Left lung (tissue), 14 donors: Measurements from ENCODE around the gene RXFP1. TPM values are rescaled to one million over a fixed set of nuclear protein-coding genes. Genes with fewer than 3 reads are reported as not detected.

Experiments
- ATAC-seq: fragments of 200-7000 bp; cut with Tn5 transposase; one replicate; pipeline ENCODE4 v1.9.1; 2020; ENCODE audit warnings: moderate library complexity
- DNase-seq, 4 donors: peaks; one replicate each; pipeline ENCODE4 v3.0.0-alpha.2; 2013 to 2020
- H3K27ac ChIP-seq, 2 donors: fragments of 200-600 bp; sonication (generic) in 1 of 2; one replicate each; pipeline versions ENCODE4 v1.5.0 to v1.8.0; 2020 to 2021
- H3K27me3 ChIP-seq, 2 donors: fragments of 200-600 bp; sonication (generic) in 1 of 2; one replicate each; pipeline versions ENCODE4 v1.5.0 to v1.8.0; 2020 to 2021
- H3K36me3 ChIP-seq, 2 donors: fragments of 200-600 bp; sonication (generic) in 1 of 2; one replicate each; pipeline versions ENCODE4 v1.5.0 to v1.8.0; 2020 to 2021
- H3K4me1 ChIP-seq, 2 donors: fragments of 200-600 bp; one replicate each; pipeline ENCODE4 v1.8.0; 2021
- H3K4me3 ChIP-seq, 2 donors: fragments of 200-600 bp; sonication (generic) in 1 of 2; one replicate each; pipeline versions ENCODE4 v1.5.0 to v1.8.0; 2020 to 2021; ENCODE audit warnings: mild to moderate bottlenecking in 1 of 2
- H3K9me3 ChIP-seq, 2 donors: fragments of 200-600 bp; sonication (generic) in 1 of 2; one replicate each; pipeline versions ENCODE4 v1.5.0 to v1.8.0; 2020 to 2021
- CTCF ChIP-seq, 2 donors: fragments of 200-600 bp; sonication (generic) in 1 of 2; IDR thresholded peaks; one replicate each; pipeline versions ENCODE4 v1.5.0 to v1.8.0; 2021; ENCODE audit warnings: antibody characterized with exemption in 2 of 2
- intact Hi-C, 2 donors: fragments of 100-400 bp; cut with DNase I; formaldehyde crosslinking; loops; one replicate each; pipeline versions ENCODE4 v1.11.2 to v1.14.2; 2022
- long read RNA-seq, 12 donors: library from polyadenylated mRNA in 2 of 12; unstranded in 2 of 12; transcript quantifications; one replicate each; pipeline ENCODE4 v2.0.0 and lab custom pipeline, GENCODE V29; 2019 to 2026
- polyA plus RNA-seq, 6 donors: library from polyadenylated mRNA; unstranded; fragments of 120-200 nt; gene quantifications; one replicate each; pipeline ENCODE4 v1.2.1, GENCODE V29; 2013; ENCODE audit not compliant: insufficient read length in 6 of 6
- total RNA-seq, 2 donors: library from RNA; stranded (reverse); fragmentation: NEBNext Ultra II Directional; extraction: Animal tissue kit (Norgen Biotek cat#: 25700); gene quantifications; one replicate each; pipeline ENCODE4 v1.2.1, GENCODE V29; 2021
- donor health status: DM: no; HTN: yes; CAD: no.
- donor health status: DM: no; HTN: no; CAD: no.

Gene RXFP1
- total RNA-seq, result 1 to 10 TPM; 2.7 to 4.3 TPM
- polyA plus RNA-seq, result 10 to 100 TPM in 1 of 6 donors, 1 to 10 TPM in 5; 6.2 to 10.2 (median 8.1) TPM
- long read RNA-seq, donor 1, partial matches to known transcripts, result 0 of 1 reads
- long read RNA-seq, donor 1, other reads (novel, unspliced or antisense), result 0 of 1 reads
- long read RNA-seq, donor 2, result 0 reads
- long read RNA-seq, donor 3, result 0 reads
- long read RNA-seq, donor 4, result 0 reads
- long read RNA-seq, donor 5, partial matches to known transcripts, result 0 of 2 reads
- long read RNA-seq, donor 5, other reads (novel, unspliced or antisense), result 0 of 2 reads
- long read RNA-seq, donor 6, partial matches to known transcripts, result 0 of 2 reads
- long read RNA-seq, donor 6, other reads (novel, unspliced or antisense), result 0 of 2 reads
- long read RNA-seq, donor 7, result 0 reads
- long read RNA-seq, donor 8, result 0 reads
- long read RNA-seq, donor 9, result 0 reads
- long read RNA-seq, donor 10, partial matches to known transcripts, result 0 of 1 reads
- long read RNA-seq, donor 10, other reads (novel, unspliced or antisense), result 1 of 1 reads
- long read RNA-seq, donor 11, result 0 reads
- long read RNA-seq, donor 12, partial matches to known transcripts, result 51 of 52 reads
- long read RNA-seq, donor 12, other reads (novel, unspliced or antisense), result 0 of 52 reads

GRCh38 chr4:158521484-158522088 lies at the start of gene RXFP1:
Gene RXFP1, plus strand, starts transcription at chr4:158521882. Its CDS starts 95 bp downstream, at chr4:158521977.
- Histone ChIP-seq H3K27ac (no peak within 1 kb of the TSS), H3K9me3 (no peaks in the 10 kb centered on the region), H3K36me3 (no peaks in the 10 kb centered on the region), H3K4me1 (no peaks in the 10 kb centered on the region), H3K27me3 (no peaks in the 10 kb centered on the region), H3K4me3 (peak within 1 kb of the TSS in 1 of 2 donors; percentile 4)
- intact Hi-C loops, result no loop called here
- ATAC-seq (no peak), DNase-seq (no peak)
- TF ChIP-seq CTCF (IDR thresholded peaks at IDR 0.05), result no peak

GRCh38 chr4:158481811-158482210 lies 39.9 kb upstream of the RXFP1 start:
- DNase-seq (no peak), ATAC-seq (no peak)
- Histone ChIP-seq H3K36me3 (no peaks in the 10 kb centered on the region), H3K4me1 (no peaks in the 10 kb centered on the region), H3K9me3 (peaks cover 0 to 4% of the 10 kb centered on the region in 2 donors), H3K27me3 (no peaks in the 10 kb centered on the region), H3K4me3 (no peak overlapping the region), H3K27ac (no peak overlapping the region)
- intact Hi-C loops, result no loop called here
- TF ChIP-seq CTCF (IDR thresholded peaks at IDR 0.05), result no peak

- Histone ChIP-seq H3K9me3 (peaks cover 0 to 9% of the 10 kb centered on the region in 2 donors), H3K4me3 (no peak overlapping the region), H3K27me3 (no peaks in the 10 kb centered on the region), H3K36me3 (no peaks in the 10 kb centered on the region), H3K27ac (no peak overlapping the region), H3K4me1 (no peaks in the 10 kb centered on the region)
- intact Hi-C loops, result no loop called here
- no peak for ATAC-seq
- no peak for TF ChIP-seq CTCF (IDR thresholded peaks at IDR 0.05)
- DNase-seq, result no peak
Observed at GRCh38 chr4:158484173-158484885, 37.4 kb upstream of the RXFP1 start.

GRCh38 chr4:158490629-158491028 lies 31.1 kb upstream of the RXFP1 start:
- Histone ChIP-seq H3K27ac (no peak overlapping the region), H3K36me3 (no peaks in the 10 kb centered on the region), H3K27me3 (no peaks in the 10 kb centered on the region), H3K9me3 (peaks cover 0 to 12% of the 10 kb centered on the region in 2 donors), H3K4me3 (no peak overlapping the region), H3K4me1 (no peaks in the 10 kb centered on the region)
- DNase-seq (no peak), ATAC-seq (no peak)
- intact Hi-C loops, result loop anchor here in 1 of 2 donors (10.0 kb wide), 1 partner anchor 134 kb away; no protein-coding TSS in a partner anchor
- TF ChIP-seq CTCF (IDR thresholded peaks at IDR 0.05), result no peak
